HL-60 (cell line): ENCODE data around the gene NDUFAF2.

Experiments
- DNase-seq, 2 experiments: peaks; one replicate each; pipeline ENCODE4 v3.0.0-alpha.2; 2010 to 2020; ENCODE audit warnings: low read depth in 1 of 2, low spot score in 1 of 2
- H3K27ac ChIP-seq: fragments of 250-450 bp; sonication (Bioruptor Pico); replicated peaks from 2 replicates; pipeline ENCODE4 v1.5.1; 2020; ENCODE audit warnings: mild to moderate bottlenecking, moderate library complexity
- H3K27me3 ChIP-seq: fragments of 250-450 bp; sonication (Bioruptor Pico); 2 replicates; pipeline ENCODE4 v1.5.1; 2021; ENCODE audit warnings: mild to moderate bottlenecking, moderate library complexity; ENCODE audit not compliant: insufficient read depth, poor library complexity, severe bottlenecking
- H3K4me3 ChIP-seq: replicated peaks from 2 replicates; pipeline ENCODE4 v1.5.1; 2011; ENCODE audit warnings: mild to moderate bottlenecking, control low read depth, low read length; ENCODE audit not compliant: insufficient read depth
- CTCF ChIP-seq: IDR thresholded peaks from one replicate; pipeline ENCODE4 v1.5.1; 2011; ENCODE audit warnings: low read length, control low read depth, inconsistent platforms; ENCODE audit not compliant: insufficient read depth
- GABPA ChIP-seq: IDR thresholded peaks from 2 replicates; pipeline ENCODE4 v1.6.1; 2012; ENCODE audit warnings: low read depth
- POLR2AphosphoS5 ChIP-seq: IDR thresholded peaks from 2 replicates; pipeline ENCODE4 v1.6.1; 2012; ENCODE audit warnings: low read depth
- REST ChIP-seq: IDR thresholded peaks from 2 replicates; pipeline ENCODE4 v1.6.1; 2012; ENCODE audit warnings: low read depth; ENCODE audit not compliant: insufficient replicate concordance
- SPI1 ChIP-seq: IDR thresholded peaks from 2 replicates; pipeline ENCODE4 v1.6.1; 2012; ENCODE audit warnings: low read depth, mild to moderate bottlenecking, borderline replicate concordance

NDUFAF2 gene

GRCh38 chr5:61018062-61018461 lies 73.1 kb downstream of the NDUFAF2 start:
- TF ChIP-seq GABPA (no peak), CTCF (no peak), POLR2AphosphoS5 (no peak), REST (no peak), SPI1 (no peak)
- DNase-seq = no peak

GRCh38 chr5:61019642-61020041 lies 74.6 kb downstream of the NDUFAF2 start:
- no peak overlapping the region for H3K4me3 ChIP-seq
- H3K27ac ChIP-seq = no peak overlapping the region
- TF ChIP-seq REST (no peak), POLR2AphosphoS5 (no peak), CTCF (no peak), SPI1 (no peak), GABPA (no peak)
- no peaks in the 10 kb centered on the region for H3K27me3 ChIP-seq
- no peak for DNase-seq

More at GRCh38 chr5:61018062-61018461, 73.1 kb downstream of the NDUFAF2 start:
- Histone ChIP-seq H3K27me3 (no peaks in the 10 kb centered on the region), H3K4me3 (no peak overlapping the region), H3K27ac (no peak overlapping the region)

- no peaks in the 10 kb centered on the region for H3K27me3 ChIP-seq
- no peak for TF ChIP-seq REST
- H3K27ac ChIP-seq = no peak overlapping the region
- no peak overlapping the region for H3K4me3 ChIP-seq
- no peak for DNase-seq
These were observed 75.4 kb downstream of the NDUFAF2 start for GRCh38 chr5:61020415-61020814.

DNA sequence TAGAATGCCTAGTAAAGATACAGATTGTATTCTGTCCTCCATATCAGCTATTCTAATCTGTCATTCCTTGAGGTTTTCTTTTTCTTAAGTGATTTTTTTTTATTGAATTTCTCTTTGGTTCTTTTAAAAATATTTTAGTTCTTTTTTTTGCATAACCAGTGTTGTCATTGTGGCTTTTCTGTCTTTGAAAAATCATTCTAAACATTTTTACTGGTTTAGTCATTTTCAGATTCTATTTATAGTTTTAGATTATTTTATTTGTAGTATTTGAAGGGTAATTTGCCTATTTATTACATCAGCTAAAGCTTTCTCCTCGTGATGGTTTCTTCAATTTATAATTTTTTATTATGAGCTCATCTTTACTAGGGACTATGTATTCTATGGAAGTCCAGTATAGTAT lies 78.1 kb downstream of the NDUFAF2 start:
- Histone ChIP-seq H3K27me3 (no peaks in the 10 kb centered on the region), H3K27ac (no peak overlapping the region), H3K4me3 (no peak overlapping the region)
- no peak for DNase-seq
- TF ChIP-seq GABPA (no peak), REST (no peak), CTCF (no peak), POLR2AphosphoS5 (no peak), SPI1 (no peak)
